ENCODE measurements around the gene RGS7.

RGS7 gene

DNA sequence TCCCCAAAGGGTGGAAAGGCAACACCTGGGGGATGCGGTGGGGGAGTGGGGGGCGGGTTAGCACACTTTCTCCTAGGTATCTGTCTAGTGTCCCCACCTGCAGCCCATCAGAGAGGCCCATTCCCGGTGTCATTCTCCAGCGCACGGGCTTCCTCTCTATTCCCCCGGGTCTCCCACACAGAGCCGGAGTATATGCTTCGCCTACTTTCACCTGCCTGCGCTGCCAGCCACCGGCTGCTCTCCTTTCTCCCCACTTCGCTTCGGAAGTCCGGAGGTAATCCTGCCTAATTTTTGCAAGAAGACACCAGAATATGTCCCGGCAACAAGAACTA lies 852 bp downstream of the RGS7 start:
- H3K27me3 Mint-ChIP-seq (ENCODE audit: low read depth) = peaks cover 45% of the 10 kb centered on the region
- no peak overlapping the region for H3K27ac Mint-ChIP-seq
- H3K36me3 Mint-ChIP-seq (ENCODE audit: low read depth) = no peaks in the 10 kb centered on the region
- H3K9me3 Mint-ChIP-seq = no peaks in the 10 kb centered on the region
- H3K4me3 Mint-ChIP-seq = no peak overlapping the region
- H3K4me1 Mint-ChIP-seq (ENCODE audit: low read depth) = peaks cover 2% of the 10 kb centered on the region

DNA sequence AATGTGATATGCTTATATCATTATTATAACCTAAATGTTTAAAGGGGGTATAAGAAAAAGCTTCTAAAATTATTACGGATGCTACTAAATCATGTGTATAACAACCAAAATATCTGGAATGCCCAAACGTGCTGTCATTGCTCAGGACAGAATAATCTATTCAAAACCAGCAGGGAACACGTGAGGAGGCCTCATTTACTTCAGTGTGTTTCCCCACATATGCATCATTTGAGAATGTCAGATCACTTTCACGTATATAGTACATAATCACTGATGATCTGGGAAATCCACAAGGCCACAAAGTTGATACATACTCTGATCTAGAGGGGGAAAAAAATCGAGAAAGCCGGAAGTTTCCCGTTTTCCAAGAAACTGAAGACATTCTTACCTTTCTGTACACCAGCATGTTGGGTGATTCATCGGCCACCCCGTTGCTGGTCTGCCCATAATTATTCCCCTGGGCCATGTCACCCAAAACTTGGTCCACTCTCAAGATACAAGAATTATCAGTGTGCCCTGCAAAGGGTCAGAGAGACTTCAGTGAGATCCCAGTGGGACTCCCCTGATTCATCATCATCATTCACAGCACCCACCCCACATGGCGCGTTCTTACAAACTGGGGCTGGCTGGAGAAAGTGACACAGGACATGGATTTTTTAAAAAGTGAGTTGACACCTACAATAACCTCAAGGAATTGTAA lies 1.5 kb downstream of the RGS7 start:
- H3K27ac Mint-ChIP-seq = no peak overlapping the region
- H3K4me1 Mint-ChIP-seq (ENCODE audit: low read depth) = peaks cover 2% of the 10 kb centered on the region
- H3K4me3 Mint-ChIP-seq = no peak overlapping the region
- no peaks in the 10 kb centered on the region for H3K9me3 Mint-ChIP-seq
- H3K27me3 Mint-ChIP-seq (ENCODE audit: low read depth) = peaks cover 45% of the 10 kb centered on the region
- no peaks in the 10 kb centered on the region for H3K36me3 Mint-ChIP-seq (ENCODE audit: low read depth)

DNA sequence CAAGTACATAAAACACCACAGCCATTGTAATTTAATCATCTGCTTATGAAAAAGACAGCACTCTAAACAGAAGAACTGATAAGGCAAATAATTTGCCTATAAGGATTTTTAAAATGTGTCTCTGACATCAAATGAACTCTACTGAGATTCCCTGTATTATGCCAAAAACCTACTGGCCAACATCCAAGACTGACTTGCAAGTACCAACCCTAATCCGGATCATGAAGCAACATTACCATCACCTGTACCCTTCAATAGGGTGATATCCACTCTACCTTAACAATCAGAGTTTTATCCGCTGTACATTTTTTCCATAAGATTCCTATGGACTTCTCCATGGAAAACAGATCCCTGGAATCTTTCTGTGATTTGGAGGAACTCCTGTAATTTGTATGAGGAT lies 4.6 kb downstream of the RGS7 start:
- H3K27ac Mint-ChIP-seq = no peak overlapping the region

DNA sequence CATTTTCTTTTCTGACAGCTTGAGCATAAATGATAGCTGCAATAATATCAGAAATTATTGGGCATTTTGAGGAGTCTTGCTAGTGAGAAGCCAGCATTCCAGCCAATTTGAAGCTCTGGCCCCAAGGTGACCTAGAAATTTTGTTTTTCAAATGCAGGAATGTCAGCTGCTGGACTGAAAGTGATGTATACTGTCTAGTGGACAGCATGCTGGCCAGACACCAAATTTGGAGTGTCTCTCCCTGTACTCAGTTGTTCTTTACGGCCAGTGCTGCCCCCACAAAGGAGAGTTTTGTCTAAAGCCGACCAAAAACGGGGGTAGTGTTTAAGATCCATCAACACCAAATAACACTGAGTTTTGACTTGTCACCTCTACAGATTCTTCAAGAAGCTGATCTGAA lies 5.2 kb downstream of the RGS7 start:
- Mint-ChIP-seq H3K4me1 (ENCODE audit: low read depth) (peaks cover 2% of the 10 kb centered on the region), H3K9me3 (no peaks in the 10 kb centered on the region), H3K4me3 (no peak overlapping the region)

More for the DNA sequence above, 4.6 kb downstream of the RGS7 start:
- peaks cover 25% of the 10 kb centered on the region for H3K27me3 Mint-ChIP-seq (ENCODE audit: low read depth)
- no peaks in the 10 kb centered on the region for H3K9me3 Mint-ChIP-seq
- H3K4me1 Mint-ChIP-seq (ENCODE audit: low read depth) = peaks cover 2% of the 10 kb centered on the region
- no peaks in the 10 kb centered on the region for H3K36me3 Mint-ChIP-seq (ENCODE audit: low read depth)
- H3K4me3 Mint-ChIP-seq = no peak overlapping the region

DNA sequence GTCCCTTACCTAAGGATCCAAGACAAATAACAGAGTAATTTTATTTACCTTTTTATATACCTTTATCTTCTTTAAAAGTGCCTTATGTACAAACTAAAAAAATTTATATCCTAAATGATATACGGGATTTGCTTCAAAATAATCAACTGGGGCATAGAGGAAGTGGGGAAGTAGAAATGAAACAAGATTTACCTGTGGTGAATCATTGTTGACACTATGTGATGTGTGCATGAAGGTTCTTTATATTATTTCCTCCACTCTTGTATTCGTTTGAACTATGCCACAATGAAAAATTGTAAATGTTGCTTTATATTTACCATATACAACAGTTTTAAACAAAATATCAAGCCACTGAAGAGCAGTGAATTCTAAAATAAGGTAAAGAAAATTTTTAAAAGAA lies 13.0 kb downstream of the RGS7 start:
- Mint-ChIP-seq H3K4me1 (ENCODE audit: low read depth) (no peaks in the 10 kb centered on the region), H3K4me3 (no peak overlapping the region), H3K9me3 (no peaks in the 10 kb centered on the region), H3K36me3 (ENCODE audit: low read depth) (no peaks in the 10 kb centered on the region), H3K27ac (no peak overlapping the region), H3K27me3 (ENCODE audit: low read depth) (no peaks in the 10 kb centered on the region)

More for the DNA sequence above, 5.2 kb downstream of the RGS7 start:
- no peak overlapping the region for H3K27ac Mint-ChIP-seq
- H3K36me3 Mint-ChIP-seq (ENCODE audit: low read depth) = no peaks in the 10 kb centered on the region
- H3K27me3 Mint-ChIP-seq (ENCODE audit: low read depth) = peaks cover 23% of the 10 kb centered on the region

DNA sequence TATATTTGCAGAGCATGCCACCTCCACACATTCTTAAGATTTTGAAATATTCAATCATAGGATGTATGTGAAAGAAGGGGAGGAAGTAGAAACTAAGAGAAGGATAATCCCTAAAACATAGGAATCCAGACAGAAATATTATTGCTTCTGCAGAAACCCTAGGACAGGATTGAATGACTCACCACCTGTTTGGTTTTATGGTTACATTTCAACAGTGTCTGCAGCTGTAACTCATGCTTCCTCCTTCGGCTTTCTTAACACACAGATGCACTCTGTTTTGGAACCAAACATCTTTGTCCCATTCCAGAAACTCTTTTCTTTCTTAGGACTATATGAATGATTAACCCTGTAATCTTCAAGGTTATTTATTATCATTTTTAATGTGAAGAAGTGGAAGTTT lies 20.7 kb downstream of the RGS7 start:
- Mint-ChIP-seq H3K4me3 (no peak overlapping the region), H3K9me3 (no peaks in the 10 kb centered on the region), H3K4me1 (ENCODE audit: low read depth) (no peaks in the 10 kb centered on the region), H3K36me3 (ENCODE audit: low read depth) (no peaks in the 10 kb centered on the region), H3K27ac (no peak overlapping the region), H3K27me3 (ENCODE audit: low read depth) (no peaks in the 10 kb centered on the region)

DNA sequence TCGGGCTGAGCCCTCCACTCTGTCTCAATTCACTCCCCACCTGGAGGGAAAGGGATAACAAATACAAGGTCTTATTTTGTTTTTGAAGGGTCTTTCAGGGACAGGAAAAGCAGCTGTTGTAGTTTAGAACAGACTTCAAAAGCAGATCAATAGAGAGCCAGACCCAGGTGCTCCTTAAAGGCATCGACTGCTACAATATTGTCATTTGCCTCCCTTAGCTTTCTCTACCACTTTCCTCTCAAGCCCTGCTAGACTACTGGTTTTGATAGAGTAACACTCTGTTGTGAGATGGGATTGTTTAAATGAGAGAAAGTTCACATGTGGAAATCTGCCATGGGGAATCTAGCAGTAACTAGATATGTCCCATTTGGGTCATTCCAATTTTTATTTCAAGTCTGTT lies 24.0 kb downstream of the RGS7 start:
- Mint-ChIP-seq H3K27me3 (ENCODE audit: low read depth) (no peaks in the 10 kb centered on the region), H3K9me3 (no peaks in the 10 kb centered on the region), H3K4me3 (no peak overlapping the region), H3K27ac (no peak overlapping the region), H3K4me1 (ENCODE audit: low read depth) (no peaks in the 10 kb centered on the region), H3K36me3 (ENCODE audit: low read depth) (no peaks in the 10 kb centered on the region)

DNA sequence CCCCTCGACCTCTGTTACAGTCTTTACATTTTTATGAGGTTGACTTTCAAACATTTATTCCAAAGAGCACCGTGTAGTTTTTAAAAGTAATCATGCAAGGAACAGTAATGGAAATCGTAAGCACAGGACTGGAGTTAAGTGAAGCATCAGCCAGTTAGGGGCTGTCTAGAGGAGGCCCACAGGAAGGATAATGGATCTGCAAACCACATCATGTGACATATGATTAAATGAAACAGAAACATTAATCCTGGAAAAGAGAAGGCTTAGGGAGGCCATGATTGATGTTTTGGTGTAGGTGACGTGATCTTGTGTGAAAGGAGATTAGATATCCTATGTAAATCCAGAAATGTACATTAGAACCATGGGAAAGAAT lies 25.0 kb downstream of the RGS7 start:
- H3K27ac Mint-ChIP-seq = no peak overlapping the region
- H3K9me3 Mint-ChIP-seq = no peaks in the 10 kb centered on the region
- H3K4me3 Mint-ChIP-seq = no peak overlapping the region
- H3K36me3 Mint-ChIP-seq (ENCODE audit: low read depth) = no peaks in the 10 kb centered on the region
- H3K27me3 Mint-ChIP-seq (ENCODE audit: low read depth) = no peaks in the 10 kb centered on the region
- no peaks in the 10 kb centered on the region for H3K4me1 Mint-ChIP-seq (ENCODE audit: low read depth)

DNA sequence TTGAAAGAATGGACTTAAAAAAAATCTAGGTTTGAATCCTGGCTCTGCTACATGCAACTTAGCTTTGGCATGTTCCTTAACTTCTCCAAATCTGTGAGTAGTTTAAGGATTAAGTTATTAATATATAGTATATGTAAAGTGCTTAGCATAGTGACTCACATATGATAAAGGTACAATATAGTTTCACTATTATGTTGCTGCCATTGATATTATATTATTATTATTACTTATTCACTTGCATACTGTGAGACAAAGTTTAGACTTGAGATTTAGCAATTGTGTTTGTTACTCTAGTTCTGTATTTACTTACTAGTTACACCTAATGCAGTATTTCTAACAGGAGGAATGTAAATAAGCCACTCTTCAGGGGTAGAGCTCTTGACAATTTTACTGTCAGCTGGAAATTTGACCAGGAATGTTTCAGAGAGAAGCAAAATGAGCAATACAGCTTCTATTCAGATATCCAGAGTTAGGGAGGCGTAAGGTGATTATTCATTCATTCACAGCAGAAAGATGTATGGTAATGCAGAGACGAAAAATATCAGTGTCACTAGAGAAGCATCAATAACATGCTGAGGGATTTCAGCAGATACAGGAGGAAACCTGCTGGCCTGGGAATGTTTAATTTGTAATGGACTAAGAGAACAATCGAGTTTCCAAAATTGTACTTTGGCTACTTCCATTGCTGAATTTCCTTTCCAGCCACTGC lies 25.5 kb downstream of the RGS7 start:
- Mint-ChIP-seq H3K36me3 (ENCODE audit: low read depth) (no peaks in the 10 kb centered on the region), H3K27me3 (ENCODE audit: low read depth) (no peaks in the 10 kb centered on the region), H3K4me1 (ENCODE audit: low read depth) (no peaks in the 10 kb centered on the region), H3K4me3 (no peak overlapping the region), H3K9me3 (no peaks in the 10 kb centered on the region), H3K27ac (no peak overlapping the region)

DNA sequence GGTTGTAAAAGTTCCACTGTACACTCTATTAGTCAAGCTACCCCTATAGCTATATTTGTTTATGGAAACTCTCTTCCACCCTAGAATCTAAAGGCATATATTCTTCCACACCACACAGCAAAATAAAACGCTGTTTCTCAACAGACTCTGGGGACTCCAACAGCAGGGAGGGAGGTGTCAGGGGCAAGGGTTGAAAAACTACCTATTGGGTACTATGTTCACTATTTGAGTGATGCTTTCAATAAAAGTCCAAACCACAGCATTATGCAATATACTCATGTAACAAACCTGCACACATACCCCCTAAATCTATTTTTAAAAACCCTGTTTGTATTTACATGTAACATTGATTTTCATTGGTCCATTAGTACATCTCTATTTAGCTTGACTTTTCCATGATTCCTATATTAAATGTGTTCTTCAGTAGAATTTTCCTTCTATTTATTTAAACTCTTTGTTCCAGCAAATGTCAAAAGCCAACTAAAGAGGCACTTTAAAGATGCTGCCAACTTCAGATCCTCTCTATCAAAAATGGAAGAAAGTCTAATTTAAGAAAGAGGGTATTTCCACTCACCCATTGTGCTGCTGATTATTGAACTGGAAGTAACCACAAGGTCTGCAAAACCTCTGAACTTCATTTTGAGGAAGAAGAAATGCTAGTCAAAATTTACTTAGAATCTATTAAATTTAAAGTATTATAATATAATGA lies 26.2 kb downstream of the RGS7 start:
- no peaks in the 10 kb centered on the region for H3K27me3 Mint-ChIP-seq (ENCODE audit: low read depth)
- H3K36me3 Mint-ChIP-seq (ENCODE audit: low read depth) = no peaks in the 10 kb centered on the region
- no peaks in the 10 kb centered on the region for H3K4me1 Mint-ChIP-seq (ENCODE audit: low read depth)
- H3K4me3 Mint-ChIP-seq = no peak overlapping the region
- H3K9me3 Mint-ChIP-seq = no peaks in the 10 kb centered on the region
- no peak overlapping the region for H3K27ac Mint-ChIP-seq

DNA sequence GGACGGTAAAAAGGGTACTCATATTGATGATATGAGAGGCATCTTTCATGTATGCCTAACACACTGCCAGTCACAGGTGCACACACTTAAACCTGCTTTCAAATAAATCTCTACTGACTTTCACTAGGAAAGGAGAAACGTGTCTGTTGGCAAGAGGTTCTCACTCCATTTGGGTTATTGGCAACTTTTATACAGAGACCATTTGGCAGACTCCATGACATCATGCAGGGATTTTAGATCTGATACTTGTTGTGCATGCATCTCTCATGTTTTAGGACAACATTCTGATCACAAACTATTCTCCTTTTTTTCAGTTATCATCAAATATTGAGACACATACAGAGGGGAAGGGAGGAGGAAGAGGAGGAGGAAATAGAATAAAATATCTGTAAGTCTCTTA lies 31.5 kb downstream of the RGS7 start:
- H3K9me3 Mint-ChIP-seq = no peaks in the 10 kb centered on the region
- no peaks in the 10 kb centered on the region for H3K27me3 Mint-ChIP-seq (ENCODE audit: low read depth)
- no peaks in the 10 kb centered on the region for H3K4me1 Mint-ChIP-seq (ENCODE audit: low read depth)
- no peaks in the 10 kb centered on the region for H3K36me3 Mint-ChIP-seq (ENCODE audit: low read depth)
- H3K27ac Mint-ChIP-seq = no peak overlapping the region
- no peak overlapping the region for H3K4me3 Mint-ChIP-seq

DNA sequence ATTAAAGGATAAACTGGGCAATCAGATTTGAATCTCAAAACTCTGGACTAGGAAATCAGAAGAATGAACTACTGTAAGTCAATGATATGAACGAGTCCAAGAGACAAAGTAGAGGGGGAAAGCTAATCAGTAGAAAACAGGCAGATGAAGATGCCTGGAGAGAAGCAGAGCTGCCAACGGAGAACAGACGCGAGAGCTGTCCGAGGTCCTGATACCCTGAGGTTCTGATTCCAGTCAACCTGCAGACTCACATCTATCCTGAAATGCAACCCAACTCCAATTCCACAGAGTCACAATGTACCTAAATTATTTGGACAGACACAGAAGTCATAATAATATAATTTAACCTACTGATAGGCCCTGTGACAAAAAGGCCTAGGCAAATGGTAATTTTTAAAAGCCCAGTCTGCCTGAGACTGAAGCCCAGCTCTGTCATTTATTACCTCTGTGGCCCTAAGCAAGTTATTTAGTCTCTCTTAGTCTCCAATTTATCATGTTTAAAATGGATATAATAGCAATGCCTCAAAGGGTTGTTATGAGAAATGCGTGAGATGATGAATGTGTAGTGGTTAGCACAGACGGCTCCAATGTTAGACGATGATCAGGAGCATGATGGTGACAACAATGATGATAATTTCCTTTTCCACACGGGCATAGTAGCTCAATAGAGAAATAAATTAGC lies 33.4 kb downstream of the RGS7 start:
- no peak overlapping the region for H3K27ac Mint-ChIP-seq
- H3K4me3 Mint-ChIP-seq = no peak overlapping the region
- no peaks in the 10 kb centered on the region for H3K27me3 Mint-ChIP-seq (ENCODE audit: low read depth)
- H3K9me3 Mint-ChIP-seq = no peaks in the 10 kb centered on the region
- H3K36me3 Mint-ChIP-seq (ENCODE audit: low read depth) = no peaks in the 10 kb centered on the region
- no peaks in the 10 kb centered on the region for H3K4me1 Mint-ChIP-seq (ENCODE audit: low read depth)

DNA sequence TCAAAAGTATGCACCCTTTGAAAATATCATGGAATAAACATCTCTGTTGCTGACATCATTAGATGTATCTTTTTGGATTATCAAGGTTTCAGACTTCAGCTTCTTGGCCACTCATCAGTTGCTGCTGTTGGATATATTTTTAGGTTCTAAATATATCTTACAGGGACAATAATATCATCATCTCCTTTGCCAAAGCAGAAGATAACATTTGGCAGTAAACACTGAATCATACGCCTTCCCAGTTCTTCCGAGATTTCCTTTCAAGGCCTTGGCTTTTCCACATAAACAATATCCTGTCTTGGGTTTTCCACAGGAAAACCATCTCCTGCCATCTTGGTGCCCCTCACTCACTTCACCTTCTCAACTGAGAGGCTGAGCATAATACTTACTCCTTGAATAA lies 39.3 kb downstream of the RGS7 start:
- Mint-ChIP-seq H3K4me3 (no peak overlapping the region), H3K27ac (no peak overlapping the region), H3K36me3 (ENCODE audit: low read depth) (no peaks in the 10 kb centered on the region), H3K9me3 (no peaks in the 10 kb centered on the region), H3K4me1 (ENCODE audit: low read depth) (no peaks in the 10 kb centered on the region), H3K27me3 (ENCODE audit: low read depth) (no peaks in the 10 kb centered on the region)

DNA sequence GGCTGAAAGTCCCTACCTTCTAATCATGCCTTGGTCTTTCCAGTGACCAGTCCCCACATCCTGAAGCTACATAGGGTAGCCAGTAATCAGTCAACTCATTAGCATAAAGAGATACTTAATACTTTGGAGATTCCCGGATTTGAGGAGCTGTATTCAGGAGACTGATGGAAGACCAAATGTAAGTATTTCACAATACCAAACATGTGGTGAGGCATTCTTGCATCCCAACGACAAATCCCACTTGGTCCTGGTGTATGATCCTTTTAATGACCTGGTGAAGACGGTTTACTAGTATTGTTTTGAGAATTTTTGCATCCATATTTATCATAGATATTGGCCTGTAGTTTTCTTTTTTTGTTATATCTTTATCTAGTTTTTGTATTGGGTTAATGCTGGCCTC lies 40.6 kb downstream of the RGS7 start:
- Mint-ChIP-seq H3K4me1 (ENCODE audit: low read depth) (no peaks in the 10 kb centered on the region), H3K36me3 (ENCODE audit: low read depth) (no peaks in the 10 kb centered on the region), H3K4me3 (no peak overlapping the region), H3K9me3 (no peaks in the 10 kb centered on the region), H3K27ac (no peak overlapping the region), H3K27me3 (ENCODE audit: low read depth) (no peaks in the 10 kb centered on the region)
